H9 (cell line): ENCODE measurements around the gene EPHB2. TPM values are rescaled to one million over a fixed set of nuclear protein-coding genes. Genes with fewer than 3 reads are reported as not detected.

Experiments used
- DNase-seq: peaks from one replicate; pipeline ENCODE4 v3.0.0-alpha.2; 2017
- H2AFZ ChIP-seq: one replicate; pipeline ENCODE4 v1.6.1; 2013; ENCODE audit warnings: mild to moderate bottlenecking, low read length, control low read depth, moderate library complexity
- H2AK5ac ChIP-seq: 2 replicates; pipeline ENCODE4 v1.6.1; 2013; ENCODE audit warnings: low read length, control low read depth, mixed read lengths; ENCODE audit not compliant: insufficient read length
- H2BK120ac ChIP-seq: one replicate; pipeline ENCODE4 v1.6.1; 2013; ENCODE audit warnings: low read depth, mild to moderate bottlenecking, low read length, control low read depth, inconsistent platforms; ENCODE audit not compliant: poor library complexity, severe bottlenecking
- H2BK12ac ChIP-seq: 2 replicates; pipeline ENCODE4 v1.6.1; 2013; ENCODE audit warnings: low read length, control low read depth, mixed read lengths, low read depth; ENCODE audit not compliant: insufficient read length
- H2BK15ac ChIP-seq: 2 replicates; pipeline ENCODE4 v1.6.1; 2013; ENCODE audit warnings: low read depth, low read length, control low read depth
- H2BK20ac ChIP-seq: one replicate; pipeline ENCODE4 v1.6.1; 2013; ENCODE audit warnings: low read depth, mild to moderate bottlenecking, low read length, control low read depth, inconsistent platforms; ENCODE audit not compliant: poor library complexity, severe bottlenecking
- H2BK5ac ChIP-seq: 2 replicates; pipeline ENCODE4 v1.6.1; 2013; ENCODE audit warnings: low read length, control low read depth, mixed read lengths; ENCODE audit not compliant: insufficient read length
- H3K14ac ChIP-seq: 2 replicates; pipeline ENCODE4 v1.6.1; 2013; ENCODE audit warnings: low read length, control low read depth; ENCODE audit not compliant: insufficient read depth
- H3K18ac ChIP-seq: 2 replicates; pipeline ENCODE4 v1.6.1; 2013; ENCODE audit warnings: low read depth, mild to moderate bottlenecking, mixed read lengths, low read length, control low read depth; ENCODE audit not compliant: insufficient read length
- H3K23ac ChIP-seq: 2 replicates; pipeline ENCODE4 v1.6.1; 2013; ENCODE audit warnings: low read length, control low read depth, mixed read lengths, low read depth; ENCODE audit not compliant: insufficient read length
- H3K23me2 ChIP-seq: 2 replicates; pipeline ENCODE4 v1.6.1; 2013; ENCODE audit warnings: low read depth, mild to moderate bottlenecking, mixed read lengths, low read length, control low read depth; ENCODE audit not compliant: insufficient read length, poor library complexity, severe bottlenecking
- H3K27ac ChIP-seq: 2 replicates; pipeline ENCODE4 v1.5.1; 2013; ENCODE audit warnings: low read length, control low read depth, mixed read lengths, low read depth; ENCODE audit not compliant: insufficient read length
- H3K27me3 ChIP-seq: 2 replicates; pipeline ENCODE4 v1.6.1; 2013; ENCODE audit warnings: low read length, control low read depth, inconsistent platforms; ENCODE audit not compliant: insufficient read depth
- H3K4ac ChIP-seq: 2 replicates; pipeline ENCODE4 v1.6.1; 2013; ENCODE audit warnings: low read depth, mild to moderate bottlenecking, control low read depth, inconsistent platforms, low read length, moderate library complexity
- H3K4me1 ChIP-seq: 2 replicates; pipeline ENCODE4 v1.6.1; 2013; ENCODE audit warnings: low read length, control low read depth, inconsistent platforms; ENCODE audit not compliant: insufficient read depth
- H3K4me2 ChIP-seq: 2 replicates; pipeline ENCODE4 v1.6.1; 2013; ENCODE audit warnings: low read length, control low read depth, mixed read lengths; ENCODE audit not compliant: insufficient read length, insufficient read depth
- H3K56ac ChIP-seq: 2 replicates; pipeline ENCODE4 v1.6.1; 2013; ENCODE audit warnings: low read depth, mild to moderate bottlenecking, mixed read lengths, low read length, control low read depth; ENCODE audit not compliant: insufficient read length
- H3K79me1 ChIP-seq: 2 replicates; pipeline ENCODE4 v1.6.1; 2013; ENCODE audit warnings: low read depth, mild to moderate bottlenecking, moderate library complexity, low read length, control low read depth, inconsistent platforms; ENCODE audit not compliant: insufficient read depth, poor library complexity, severe bottlenecking
- H3K79me2 ChIP-seq: 2 replicates; pipeline ENCODE4 v1.6.1; 2013; ENCODE audit warnings: low read length, control low read depth, inconsistent platforms; ENCODE audit not compliant: insufficient read depth
- H3K9ac ChIP-seq: 2 replicates; pipeline ENCODE4 v1.6.1; 2013; ENCODE audit warnings: low read length, control low read depth, mixed read lengths; ENCODE audit not compliant: insufficient read length; ENCODE audit errors: extremely low read depth
- H3K9me3 ChIP-seq: one replicate; pipeline ENCODE4 v1.6.1; 2013; ENCODE audit warnings: low read depth, low read length, inconsistent platforms; ENCODE audit not compliant: control insufficient read depth
- H3T11ph ChIP-seq: one replicate; pipeline ENCODE4 v1.6.1; 2013; ENCODE audit warnings: mild to moderate bottlenecking, low read length, control low read depth, inconsistent platforms
- H4K20me1 ChIP-seq: one replicate; pipeline ENCODE4 v1.6.1; 2013; ENCODE audit not compliant: control insufficient read depth, insufficient read length, insufficient read depth
- H4K5ac ChIP-seq: 2 replicates; pipeline ENCODE4 v1.6.1; 2013; ENCODE audit warnings: low read depth, mild to moderate bottlenecking, mixed read lengths, low read length, control low read depth; ENCODE audit not compliant: insufficient read length
- H4K8ac ChIP-seq: replicated peaks from 2 replicates; pipeline ENCODE4 v1.6.1; 2013; ENCODE audit warnings: low read length, control low read depth, mixed read lengths, low read depth; ENCODE audit not compliant: insufficient read length
- H4K91ac ChIP-seq: 2 replicates; pipeline ENCODE4 v1.6.1; 2013; ENCODE audit warnings: low read depth, mild to moderate bottlenecking, moderate library complexity, mixed read lengths, low read length, control low read depth; ENCODE audit not compliant: insufficient read length
- H3K27ac Mint-ChIP-seq, 3 experiments: 2 replicates in 2 of 3; 3 replicates in 1 of 3; pipeline ENCODE4 v1.8.0; 2020 to 2021; ENCODE audit warnings: mixed read lengths in 3 of 3, mild to moderate bottlenecking in 1 of 3, moderate library complexity in 1 of 3
- H3K27me3 Mint-ChIP-seq: 2 replicates; pipeline ENCODE4 v1.8.0; 2021; ENCODE audit warnings: low read depth, mild to moderate bottlenecking, moderate library complexity, mixed read lengths
- H3K36me3 Mint-ChIP-seq, 3 experiments: 2 replicates in 2 of 3; 3 replicates in 1 of 3; pipeline ENCODE4 v1.8.0; 2020 to 2021; ENCODE audit warnings: low read depth in 3 of 3, mixed read lengths in 3 of 3; ENCODE audit not compliant: insufficient read depth in 1 of 3
- H3K4me1 Mint-ChIP-seq, 2 experiments: 2 replicates each; pipeline ENCODE4 v1.8.0; 2020; ENCODE audit warnings: mixed read lengths in 2 of 2
- H3K4me3 Mint-ChIP-seq, 2 experiments: 2 replicates in 1 of 2; 3 replicates in 1 of 2; pipeline ENCODE4 v1.8.0; 2020 to 2021; ENCODE audit warnings: mild to moderate bottlenecking in 2 of 2, mixed read lengths in 2 of 2, moderate library complexity in 1 of 2
- H3K9me3 Mint-ChIP-seq, 2 experiments: 2 replicates in 1 of 2; 3 replicates in 1 of 2; pipeline ENCODE4 v1.8.0; 2020; ENCODE audit warnings: mild to moderate bottlenecking in 2 of 2, mixed read lengths in 2 of 2, moderate library complexity in 1 of 2
- CTCF ChIP-seq: fragments of 200-600 bp; sonication (generic); conservative IDR thresholded peaks from 3 replicates; pipeline ENCODE4 v1.8.0; 2021; ENCODE audit warnings: antibody characterized with exemption, mild to moderate bottlenecking
- WGBS: extraction: QIAGEN DNeasy Blood & Tissue Kit; methylation state at CpG from one replicate; pipeline ENCODE4 v1.1.7; 2013; ENCODE audit warnings: missing lambda C conversion rate, low lambda C conversion rate, mixed read lengths; ENCODE audit not compliant: insufficient read length; ENCODE audit errors: extremely low coverage; 5-methylcytosine and 5-hydroxymethylcytosine counted together
- microRNA-seq: library from miRNA; unstranded; fragments of <30 nt; microRNA quantifications from one replicate; pipeline ENCODE4, GENCODE V29; 2020; ENCODE audit warnings: borderline microRNAs expressed
- total RNA-seq: library from RNA; stranded (reverse); gene quantifications from 2 replicates; pipeline ENCODE4 v1.2.1, GENCODE V29; 2021

Gene EPHB2
- total RNA-seq, 1 experiment from 2014 or later, result 9.5 TPM

GRCh38 chr1:22970096-22970495 lies 259.5 kb downstream of the EPHB2 start:
- no peak overlapping the region for H2BK15ac ChIP-seq
- no peak overlapping the region for H4K91ac ChIP-seq
- H3K36me3 Mint-ChIP-seq, result no peaks in the 10 kb centered on the region; a peak in 2 of 7 replicates
- H3K27ac ChIP-seq, result no peak overlapping the region
- H3K9me3 Mint-ChIP-seq, result peaks cover 4 to 5% of the 10 kb centered on the region in 2 experiments; a peak in 3 of 5 replicates
- H2AFZ ChIP-seq, result no peak overlapping the region
- no peak overlapping the region for H3K4me2 ChIP-seq
- no peak overlapping the region for H3K18ac ChIP-seq
- no peaks in the 10 kb centered on the region; the same call in 1 of the 2 replicates for H3K4me1 ChIP-seq
- TF ChIP-seq CTCF, result no peak
- peaks cover 32% of the 10 kb centered on the region for H3K27me3 Mint-ChIP-seq
- H2BK12ac ChIP-seq, result no peak overlapping the region
- H3K4ac ChIP-seq, result no peak overlapping the region
- no peak overlapping the region for H2BK20ac ChIP-seq
- WGBS, result no CpG with 5 or more reads among the region's 2 CpGs
- peaks cover 6 to 21% of the 10 kb centered on the region in 2 experiments for H3K4me1 Mint-ChIP-seq
- H2BK120ac ChIP-seq, result no peak overlapping the region
- no peak overlapping the region for H3K14ac ChIP-seq
- H3K23ac ChIP-seq, result no peak overlapping the region
- no peak overlapping the region for H4K8ac ChIP-seq
- no peaks in the 10 kb centered on the region for H4K20me1 ChIP-seq
- H3T11ph ChIP-seq, result no peak overlapping the region
- H2AK5ac ChIP-seq, result no peak overlapping the region
- no peak overlapping the region for H3K56ac ChIP-seq
- H3K9me3 ChIP-seq, result no peaks in the 10 kb centered on the region
- no peak overlapping the region for H3K4me3 Mint-ChIP-seq
- no peak overlapping the region for H2BK5ac ChIP-seq
- DNase-seq, result no peak
- no peaks in the 10 kb centered on the region for H3K79me1 ChIP-seq
- no peak overlapping the region for H3K27ac Mint-ChIP-seq
- H3K23me2 ChIP-seq, result no peaks in the 10 kb centered on the region
- H3K79me2 ChIP-seq, result no peaks in the 10 kb centered on the region
- no peaks in the 10 kb centered on the region; the same call in 1 of the 2 replicates for H3K27me3 ChIP-seq
- H4K5ac ChIP-seq, result no peak overlapping the region
- no peak overlapping the region for H3K9ac ChIP-seq

Small RNA genes within 50 kb of the gene (microRNA-seq; reads per million reads assigned to microRNA genes)
- gene MIR4253, result not detected
- gene MIR4684, result not detected

Other genes with a start within 250 kb of the EPHB2 start
- 3.4 and 3.6 TPM in 2 replicates for gene EPHA8, start 147.3 kb upstream of the EPHB2 start, total RNA-seq
- gene C1QA, start 74.2 kb upstream of the EPHB2 start, total RNA-seq, result not detected in 2 replicates
- not detected in 2 replicates for gene C1QC, start 67.2 kb upstream of the EPHB2 start, total RNA-seq
- not detected in 2 replicates for gene C1QB, start 57.6 kb upstream of the EPHB2 start, total RNA-seq